ENCODE measurements around the gene SLC39A7. TPM values are rescaled to one million over a fixed set of nuclear protein-coding genes. Genes with fewer than 3 reads are reported as not detected.

Gene SLC39A7
- total and polyA plus RNA-seq, 2 of the 13 experiments (the other 11 are each of a cell fraction or from before 2014, with no cell fraction given) = 142 to 229 TPM

GRCh38 chr6:33208091-33208967 lies 7.7 kb downstream of the SLC39A7 start, which contains the start of gene RING1 (continued):
- TF ChIP-seq KLF12 (CRISPR knock-in tag; IDR thresholded peaks at IDR 0.05; ENCODE audit: borderline replicate concordance) (peak; percentile 86; the same call in 1 of the 2 replicates), POLR2A (IDR thresholded peaks at IDR 0.05; ENCODE audit: insufficient read depth in 1 of 2, low read depth in 2 of 2, low read length in 2 of 2) (peak in 1 of 2 experiments; percentile 78; a peak in 2 of 4 replicates), PCBP2 (optimal IDR thresholded peaks at IDR 0.05; ENCODE audit: low read depth, low read length, poor library complexity, severe bottlenecking) (no peak), TOPORS (CRISPR knock-in tag; IDR thresholded peaks at IDR 0.05) (peak; percentile 49; the same call in 1 of the 2 replicates), PAX8 (CRISPR knock-in tag; IDR thresholded peaks at IDR 0.05; ENCODE audit: borderline replicate concordance) (0 out of 2 replicates have a peak, but pooled peaks have one; percentile 44), ZBTB20 (CRISPR knock-in tag; IDR thresholded peaks at IDR 0.05; ENCODE audit: borderline replicate concordance, low read depth) (peak; percentile 64; the same call in 1 of the 2 replicates), ZNF570 (CRISPR knock-in tag; IDR thresholded peaks at IDR 0.05; ENCODE audit: borderline replicate concordance) (no peak), ZSCAN31 (CRISPR knock-in tag; IDR thresholded peaks at IDR 0.05; ENCODE audit: low read depth) (no peak), RARA (CRISPR knock-in tag; IDR thresholded peaks at IDR 0.05) (peak; percentile 48), ONECUT2 (CRISPR knock-in tag; IDR thresholded peaks at IDR 0.05) (no peak), FOSL1 (CRISPR knock-in tag; IDR thresholded peaks at IDR 0.05; ENCODE audit: borderline replicate concordance) (no peak), THAP9 (CRISPR knock-in tag; IDR thresholded peaks at IDR 0.05; ENCODE audit: borderline replicate concordance) (peak; percentile 38; the same call in 1 of the 2 replicates), MIXL1 (CRISPR knock-in tag; IDR thresholded peaks at IDR 0.05) (peak; percentile 42; the same call in 1 of the 2 replicates), ZFP36L1 (CRISPR knock-in tag; IDR thresholded peaks at IDR 0.05) (0 out of 2 replicates have a peak, but pooled peaks have one; percentile 86), PHF20 (CRISPR knock-in tag; IDR thresholded peaks at IDR 0.05) (peak; percentile 83), CEBPG (CRISPR knock-in tag; IDR thresholded peaks at IDR 0.05) (0 out of 2 replicates have a peak, but pooled peaks have one; percentile 30), MLXIP (CRISPR knock-in tag; IDR thresholded peaks at IDR 0.05; ENCODE audit: borderline replicate concordance) (no peak), ZBTB37 (CRISPR knock-in tag; IDR thresholded peaks at IDR 0.05) (0 out of 2 replicates have a peak, but pooled peaks have one; percentile 57), ZNF816 (CRISPR knock-in tag; IDR thresholded peaks at IDR 0.05; ENCODE audit: borderline replicate concordance) (no peak), MXI1 (IDR thresholded peaks at IDR 0.05; ENCODE audit: borderline replicate concordance, low read depth, low read length) (peak; percentile 69; the same call in 1 of the 3 replicates), HES4 (CRISPR knock-in tag; IDR thresholded peaks at IDR 0.05; ENCODE audit: borderline replicate concordance) (no peak), GABPA (IDR thresholded peaks at IDR 0.05; ENCODE audit: low read depth, low read length) (no peak), GABPA (CRISPR knock-in tag; IDR thresholded peaks at IDR 0.05; ENCODE audit: low read depth) (no peak)
